GM10266 (cell line): ENCODE measurements around the gene SLC16A6.
"Not testable (repeated sequence)": the region's sequence is repeated elsewhere in the genome, so short reads cannot be mapped to it uniquely, and the experiment has no call there.

Source experiments
- DNase-seq: peaks from one replicate; pipeline ENCODE4 v3.0.0; 2012; ENCODE audit errors: extremely low spot score
- TF ChIP-seq, protein P1 (sequence below): IDR thresholded peaks from 2 replicates; pipeline ENCODE4 v1.5.1; 2012; ENCODE audit warnings: mild to moderate bottlenecking, low read depth; ENCODE audit not compliant: control insufficient read depth, insufficient read depth; ENCODE audit errors: missing control alignments

SLC16A6 gene

GRCh38 chr17:68319410-68320162 is 28.7 kb upstream of the SLC16A6 start:
- no peak for DNase-seq
- TF ChIP-seq, protein P1, sequence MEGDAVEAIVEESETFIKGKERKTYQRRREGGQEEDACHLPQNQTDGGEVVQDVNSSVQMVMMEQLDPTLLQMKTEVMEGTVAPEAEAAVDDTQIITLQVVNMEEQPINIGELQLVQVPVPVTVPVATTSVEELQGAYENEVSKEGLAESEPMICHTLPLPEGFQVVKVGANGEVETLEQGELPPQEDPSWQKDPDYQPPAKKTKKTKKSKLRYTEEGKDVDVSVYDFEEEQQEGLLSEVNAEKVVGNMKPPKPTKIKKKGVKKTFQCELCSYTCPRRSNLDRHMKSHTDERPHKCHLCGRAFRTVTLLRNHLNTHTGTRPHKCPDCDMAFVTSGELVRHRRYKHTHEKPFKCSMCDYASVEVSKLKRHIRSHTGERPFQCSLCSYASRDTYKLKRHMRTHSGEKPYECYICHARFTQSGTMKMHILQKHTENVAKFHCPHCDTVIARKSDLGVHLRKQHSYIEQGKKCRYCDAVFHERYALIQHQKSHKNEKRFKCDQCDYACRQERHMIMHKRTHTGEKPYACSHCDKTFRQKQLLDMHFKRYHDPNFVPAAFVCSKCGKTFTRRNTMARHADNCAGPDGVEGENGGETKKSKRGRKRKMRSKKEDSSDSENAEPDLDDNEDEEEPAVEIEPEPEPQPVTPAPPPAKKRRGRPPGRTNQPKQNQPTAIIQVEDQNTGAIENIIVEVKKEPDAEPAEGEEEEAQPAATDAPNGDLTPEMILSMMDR = no peak

DNA sequence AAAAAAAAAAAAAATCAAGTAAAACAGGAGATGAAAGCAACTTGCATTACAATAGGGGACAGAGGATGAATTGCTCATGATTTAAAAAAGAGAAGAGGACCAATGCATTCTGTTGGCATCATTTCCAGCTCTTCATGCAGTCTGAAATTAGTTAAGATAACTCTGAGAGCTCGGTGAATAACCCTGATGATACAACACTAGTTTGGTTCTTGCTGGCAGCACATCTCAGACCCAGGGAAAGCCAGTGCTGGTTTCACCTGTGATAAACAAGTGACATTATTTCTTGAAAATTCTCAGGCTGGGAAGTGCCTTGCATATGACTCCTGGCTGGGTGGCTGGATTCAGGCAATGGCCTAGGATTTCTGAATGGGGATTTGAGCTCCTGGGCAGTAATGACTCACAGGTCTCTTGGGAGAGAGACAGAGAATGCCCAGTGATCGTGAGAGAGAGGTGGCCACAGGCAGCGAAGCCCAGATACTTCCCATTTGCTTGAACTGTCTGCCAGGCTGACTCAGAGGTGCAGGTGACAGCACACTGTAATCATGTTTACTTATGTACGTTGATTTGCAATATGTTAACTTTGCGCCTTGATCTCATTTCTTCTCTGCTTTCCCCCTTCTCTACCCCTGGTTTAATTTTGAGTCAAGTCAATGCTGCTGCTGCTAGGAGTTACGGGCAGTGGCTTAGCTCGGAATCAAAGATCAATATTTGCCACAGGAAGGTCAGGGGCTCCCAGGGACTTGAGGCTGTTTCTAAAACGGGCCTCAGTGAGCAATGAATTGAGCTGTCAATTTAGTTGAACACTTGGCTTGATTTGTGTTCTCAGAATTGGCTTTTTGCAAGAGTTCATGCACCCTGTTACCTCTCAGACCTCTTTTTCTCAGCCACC is 27.4 kb upstream of the SLC16A6 start:
- DNase-seq = no peak
- TF ChIP-seq, protein P1 = no peak

- TF ChIP-seq, protein P1 = no peak
- no peak for DNase-seq
These were observed 26.5 kb upstream of the SLC16A6 start for GRCh38 chr17:68317458-68317857.

GRCh38 chr17:68315930-68316329 is 25.0 kb upstream of the SLC16A6 start:
- DNase-seq = no peak
- TF ChIP-seq, protein P1 = no peak

GRCh38 chr17:68314916-68315535 is 24.1 kb upstream of the SLC16A6 start:
- DNase-seq = no peak
- TF ChIP-seq, protein P1 = no peak

DNA sequence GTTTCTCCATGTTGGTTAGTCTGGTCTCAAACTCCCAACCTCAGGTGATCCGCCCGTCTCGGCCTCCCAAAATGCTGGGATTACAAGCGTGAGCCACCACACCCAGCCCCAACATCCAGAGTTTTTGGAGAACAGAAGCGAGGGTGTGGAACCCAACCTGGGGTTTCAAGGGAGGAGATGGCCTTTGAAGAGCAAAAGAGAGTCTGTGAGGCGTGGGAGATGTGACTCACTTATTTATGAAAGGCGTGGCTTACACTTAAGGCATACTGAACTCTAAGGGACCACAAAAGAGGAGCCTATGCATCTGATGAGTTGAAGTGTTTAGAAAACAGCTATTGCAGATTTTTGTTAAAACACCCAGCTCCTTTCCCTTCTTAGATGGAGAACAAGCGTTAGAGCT is 19.2 kb upstream of the SLC16A6 start:
- DNase-seq = no peak
- TF ChIP-seq, protein P1 = no peak

GRCh38 chr17:68309066-68309670 is 18.2 kb upstream of the SLC16A6 start:
- not testable (repeated sequence) for DNase-seq

GRCh38 chr17:68308486-68308885 is 17.6 kb upstream of the SLC16A6 start:
- not testable (repeated sequence) for DNase-seq
